Panc1 (cell line): Measurements from ENCODE around the gene MRPL21. TPM values are rescaled to one million over a fixed set of nuclear protein-coding genes. Genes with fewer than 3 reads are reported as not detected.

Source experiments
- ATAC-seq: fragments of 200-7000 bp; cut with Tn5 transposase; 2 replicates; pipeline ENCODE4 v1.9.1; 2020; ENCODE audit warnings: mild to moderate bottlenecking, moderate library complexity
- BruUV-seq: library from RNA; stranded (reverse); fragments of 400-500 nt; replicated peaks from 2 replicates; lab custom pipeline; 2021; lab: Mats Ljungman, UMichigan
- CTCF ChIA-PET: fragments of 300-600 bp; sonication (Branson Sonifier 250); formaldehyde crosslinking; loops from one replicate; lab custom pipeline; 2022; ENCODE audit warnings: antibody characterized with exemption; lab: Charles Lee
- POLR2A ChIA-PET: fragments of 300-600 bp; sonication (Branson Sonifier 250); formaldehyde crosslinking; loops from one replicate; lab custom pipeline; 2022; ENCODE audit warnings: antibody characterized with exemption; lab: Charles Lee
- DNase-seq: peaks from one replicate; pipeline ENCODE4 v3.0.0-alpha.2; 2010; ENCODE audit warnings: low read depth, low spot score
- H3K27ac ChIP-seq: 2 replicates; pipeline ENCODE4 v1.5.1; 2011; ENCODE audit warnings: mild to moderate bottlenecking, low read length, inconsistent platforms
- H3K27me3 ChIP-seq: fragments of 200-500 bp; sonication (Bioruptor generic); 2 replicates; pipeline ENCODE4 v1.6.0; 2014; ENCODE audit warnings: low read length, inconsistent platforms; ENCODE audit not compliant: control insufficient read depth, insufficient read depth
- H3K36me3 ChIP-seq: fragments of 200-500 bp; sonication (Bioruptor generic); 2 replicates; pipeline ENCODE4 v1.5.1; 2014; ENCODE audit warnings: inconsistent platforms, mild to moderate bottlenecking, low read length, moderate library complexity; ENCODE audit not compliant: control insufficient read depth, insufficient read depth
- H3K4me1 ChIP-seq: 2 replicates; pipeline ENCODE4 v1.5.1; 2011; ENCODE audit warnings: inconsistent platforms, mild to moderate bottlenecking, low read length, moderate library complexity; ENCODE audit not compliant: control insufficient read depth, insufficient read depth
- H3K4me3 ChIP-seq, 2 experiments: 2 replicates each; pipeline ENCODE4 v1.5.1; 2011 to 2012; ENCODE audit warnings: low read depth in 2 of 2, low read length in 2 of 2, mild to moderate bottlenecking in 2 of 2, inconsistent platforms in 1 of 2, moderate library complexity in 1 of 2
- H3K9me3 ChIP-seq: fragments of 200-500 bp; sonication (Bioruptor generic); 2 replicates; pipeline ENCODE4 v1.5.1; 2014; ENCODE audit warnings: low read depth, mild to moderate bottlenecking, inconsistent platforms, low read length, moderate library complexity; ENCODE audit not compliant: control insufficient read depth, insufficient read depth
- CTCF ChIP-seq: fragments of 450-650 bp; IDR thresholded peaks from 2 replicates; pipeline ENCODE4 v1.5.1; 2017; ENCODE audit warnings: mild to moderate bottlenecking
- POLR2AphosphoS5 ChIP-seq: IDR thresholded peaks from 2 replicates; pipeline ENCODE4 v1.6.1; 2012; ENCODE audit warnings: mild to moderate bottlenecking, low read depth, low read length, moderate library complexity
- SIN3A ChIP-seq: IDR thresholded peaks from 2 replicates; pipeline ENCODE4 v1.6.1; 2012; ENCODE audit warnings: low read depth, mild to moderate bottlenecking, low read length, moderate library complexity, borderline replicate concordance; ENCODE audit not compliant: insufficient read depth
- TCF7L2 ChIP-seq: IDR thresholded peaks from 2 replicates; pipeline ENCODE4 v1.6.1; 2011; ENCODE audit warnings: mild to moderate bottlenecking, low read depth, low read length, inconsistent platforms
- in situ Hi-C: cut with HindIII; loops from 2 replicates; pipeline ENCODE4 v1.10.0; 2016; ENCODE audit warnings: low sequenced_read_pairs, low pct_unique_long_range_greater_than_20kb
- intact Hi-C: fragments of 100-400 bp; cut with micrococcal nuclease; formaldehyde crosslinking; loops from one replicate; pipeline ENCODE4 v1.10.0; 2022; ENCODE audit not compliant: unreplicated experiment
- total RNA-seq: library from RNA; stranded (reverse); gene quantifications from one replicate; pipeline ENCODE4 v1.2.1, GENCODE V29; 2021; ENCODE audit not compliant: unreplicated experiment
- TF ChIP-seq, protein P1 (sequence below), 2 experiments: IDR thresholded peaks; 2 replicates each; pipeline ENCODE4 v1.6.1; 2011 to 2012; ENCODE audit warnings: low read depth in 2 of 2, control low read depth in 1 of 2, low read length in 1 of 2, mild to moderate bottlenecking in 1 of 2, moderate library complexity in 1 of 2; ENCODE audit not compliant: insufficient read depth in 1 of 2

Gene MRPL21
- total RNA-seq, 1 experiment from 2014 or later = 94.9 TPM

GRCh38 chr11:68923614-68924013, 20.0 kb upstream of the MRPL21 start:
- H3K4me3 ChIP-seq = no peak overlapping the region
- no TSS peak for BruUV-seq
- in situ Hi-C loops (no loop called here), intact Hi-C loops (no loop called here)
- peaks cover 7% of the 10 kb centered on the region; the same call in 1 of the 2 replicates for H3K36me3 ChIP-seq
- H3K9me3 ChIP-seq = peaks cover 14% of the 10 kb centered on the region; the same call in 1 of the 2 replicates
- DNase-seq (no peak), ATAC-seq (no peak)
- TF ChIP-seq, protein P1, sequence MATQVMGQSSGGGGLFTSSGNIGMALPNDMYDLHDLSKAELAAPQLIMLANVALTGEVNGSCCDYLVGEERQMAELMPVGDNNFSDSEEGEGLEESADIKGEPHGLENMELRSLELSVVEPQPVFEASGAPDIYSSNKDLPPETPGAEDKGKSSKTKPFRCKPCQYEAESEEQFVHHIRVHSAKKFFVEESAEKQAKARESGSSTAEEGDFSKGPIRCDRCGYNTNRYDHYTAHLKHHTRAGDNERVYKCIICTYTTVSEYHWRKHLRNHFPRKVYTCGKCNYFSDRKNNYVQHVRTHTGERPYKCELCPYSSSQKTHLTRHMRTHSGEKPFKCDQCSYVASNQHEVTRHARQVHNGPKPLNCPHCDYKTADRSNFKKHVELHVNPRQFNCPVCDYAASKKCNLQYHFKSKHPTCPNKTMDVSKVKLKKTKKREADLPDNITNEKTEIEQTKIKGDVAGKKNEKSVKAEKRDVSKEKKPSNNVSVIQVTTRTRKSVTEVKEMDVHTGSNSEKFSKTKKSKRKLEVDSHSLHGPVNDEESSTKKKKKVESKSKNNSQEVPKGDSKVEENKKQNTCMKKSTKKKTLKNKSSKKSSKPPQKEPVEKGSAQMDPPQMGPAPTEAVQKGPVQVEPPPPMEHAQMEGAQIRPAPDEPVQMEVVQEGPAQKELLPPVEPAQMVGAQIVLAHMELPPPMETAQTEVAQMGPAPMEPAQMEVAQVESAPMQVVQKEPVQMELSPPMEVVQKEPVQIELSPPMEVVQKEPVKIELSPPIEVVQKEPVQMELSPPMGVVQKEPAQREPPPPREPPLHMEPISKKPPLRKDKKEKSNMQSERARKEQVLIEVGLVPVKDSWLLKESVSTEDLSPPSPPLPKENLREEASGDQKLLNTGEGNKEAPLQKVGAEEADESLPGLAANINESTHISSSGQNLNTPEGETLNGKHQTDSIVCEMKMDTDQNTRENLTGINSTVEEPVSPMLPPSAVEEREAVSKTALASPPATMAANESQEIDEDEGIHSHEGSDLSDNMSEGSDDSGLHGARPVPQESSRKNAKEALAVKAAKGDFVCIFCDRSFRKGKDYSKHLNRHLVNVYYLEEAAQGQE (IDR thresholded peaks at IDR 0.05; ENCODE audit: insufficient read depth in 1 of 2, low read depth in 2 of 2, low read length in 1 of 2) = no peak
- TF ChIP-seq CTCF (no peak), SIN3A (no peak), POLR2AphosphoS5 (no peak), TCF7L2 (no peak)
- no peaks in the 10 kb centered on the region for H3K27me3 ChIP-seq
- ChIA-PET CTCF (no interaction called here), POLR2A (no interaction called here)
- no peak overlapping the region for H3K27ac ChIP-seq
- no peaks in the 10 kb centered on the region for H3K4me1 ChIP-seq

DNA sequence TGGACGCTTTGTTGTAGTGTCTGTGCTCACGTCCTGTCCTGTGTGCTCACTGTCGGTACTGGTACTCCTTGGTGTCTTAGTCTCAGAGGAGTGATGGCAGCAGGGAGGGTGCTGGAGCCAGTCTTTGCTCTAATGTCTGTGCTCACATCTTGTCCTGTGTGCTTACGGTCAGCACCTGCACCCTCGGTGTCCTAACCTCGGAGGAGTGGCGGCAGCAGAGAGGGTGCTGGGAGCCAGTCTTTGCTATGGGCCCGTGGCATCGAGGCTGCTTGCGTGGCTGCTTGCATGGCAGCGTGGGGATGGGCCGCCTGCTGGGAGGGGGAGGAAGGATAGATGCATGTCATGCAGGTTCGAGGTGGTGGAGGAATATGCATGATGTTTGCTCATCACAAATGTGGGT, 12.8 kb upstream of the MRPL21 start:
- in situ Hi-C loops = no loop called here
- intact Hi-C loops = no loop called here
- H3K27me3 ChIP-seq = no peaks in the 10 kb centered on the region
- no peak overlapping the region for H3K4me3 ChIP-seq
- H3K9me3 ChIP-seq = no peaks in the 10 kb centered on the region
- CTCF ChIA-PET = no interaction called here
- H3K27ac ChIP-seq = no peak overlapping the region
- TF ChIP-seq SIN3A (no peak), CTCF (no peak), POLR2AphosphoS5 (no peak), TCF7L2 (no peak)
- TF ChIP-seq, protein P1 (IDR thresholded peaks at IDR 0.05; ENCODE audit: insufficient read depth in 1 of 2, low read depth in 2 of 2, low read length in 1 of 2) = no peak
- BruUV-seq = no TSS peak
- DNase-seq = no peak
- POLR2A ChIA-PET = no interaction called here
- no peak for ATAC-seq
- H3K4me1 ChIP-seq = no peaks in the 10 kb centered on the region
- peaks cover 4% of the 10 kb centered on the region; the same call in 1 of the 2 replicates for H3K36me3 ChIP-seq
